ENCODE results near the gene GPR158. TPM values are rescaled to one million over a fixed set of nuclear protein-coding genes. Genes with fewer than 3 reads are reported as not detected.

The GPR158 gene
- total and polyA plus RNA-seq, 9 donors, result 0.05 to 0.13 (median 0.09) TPM

GRCh38 chr10:25261110-25261509 lies 86.3 kb downstream of the GPR158 start:
- Histone ChIP-seq H3K36me3 (ENCODE audit: control insufficient read depth, insufficient read depth, low read length) (no peaks in the 10 kb centered on the region), H3K27me3 (ENCODE audit: control insufficient read depth, insufficient read depth, low read length) (no peaks in the 10 kb centered on the region), H3K27ac (ENCODE audit: low read length) (no peak overlapping the region), H3K9me3 (replicated peaks; ENCODE audit: control insufficient read depth, low read depth, low read length) (no peaks in the 10 kb centered on the region), H3K4me1 (ENCODE audit: control insufficient read depth, insufficient read depth, low read length) (no peaks in the 10 kb centered on the region), H3K4me3 (ENCODE audit: low read length) (no peak overlapping the region)
- 0% methylated on average over 1 of the region's 2 CpGs for WGBS (ENCODE audit: insufficient coverage)
- DNase-seq, result no peak

DNA sequence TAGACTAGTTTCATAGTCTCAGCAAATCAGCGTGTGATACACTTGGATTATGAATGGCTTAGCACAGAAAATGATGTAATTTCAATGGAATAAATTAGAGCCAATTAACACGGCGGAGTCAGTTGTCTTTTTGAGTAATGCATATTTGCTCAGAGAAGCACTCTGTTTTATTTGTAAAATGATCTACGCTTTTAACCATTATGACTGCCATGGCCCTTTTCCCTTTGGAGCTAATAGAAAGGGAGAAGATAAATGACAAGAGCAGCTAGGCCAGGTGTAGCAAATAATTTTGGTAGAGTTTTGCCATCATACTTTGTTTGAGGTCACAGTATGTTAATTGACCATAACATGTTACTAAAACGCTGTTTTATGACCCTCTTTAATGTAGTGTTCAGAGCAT lies 86.8 kb downstream of the GPR158 start:
- H3K4me1 ChIP-seq (ENCODE audit: control insufficient read depth, insufficient read depth, low read length), result no peaks in the 10 kb centered on the region
- no peaks in the 10 kb centered on the region for H3K36me3 ChIP-seq (ENCODE audit: control insufficient read depth, insufficient read depth, low read length)
- WGBS (ENCODE audit: insufficient coverage), result 82% methylated on average over 3 of the region's 5 CpGs
- no peak overlapping the region for H3K4me3 ChIP-seq (ENCODE audit: low read length)
- no peak overlapping the region for H3K27ac ChIP-seq (ENCODE audit: low read length)
- no peak for DNase-seq
- H3K27me3 ChIP-seq (ENCODE audit: control insufficient read depth, insufficient read depth, low read length), result no peaks in the 10 kb centered on the region
- no peaks in the 10 kb centered on the region for H3K9me3 ChIP-seq (replicated peaks; ENCODE audit: control insufficient read depth, low read depth, low read length)

- no peak overlapping the region for H3K27ac ChIP-seq (ENCODE audit: low read length)
- H3K36me3 ChIP-seq (ENCODE audit: control insufficient read depth, insufficient read depth, low read length), result no peaks in the 10 kb centered on the region
- 50% methylated on average over 1 of the region's 1 CpG for WGBS (ENCODE audit: insufficient coverage)
- H3K27me3 ChIP-seq (ENCODE audit: control insufficient read depth, insufficient read depth, low read length), result no peaks in the 10 kb centered on the region
- H3K4me1 ChIP-seq (ENCODE audit: control insufficient read depth, insufficient read depth, low read length), result no peaks in the 10 kb centered on the region
- no peak for DNase-seq
- no peaks in the 10 kb centered on the region for H3K9me3 ChIP-seq (replicated peaks; ENCODE audit: control insufficient read depth, low read depth, low read length)
- H3K4me3 ChIP-seq (ENCODE audit: low read length), result no peak overlapping the region
Measured at GRCh38 chr10:25263931-25264330, 89.1 kb downstream of the GPR158 start.

DNA sequence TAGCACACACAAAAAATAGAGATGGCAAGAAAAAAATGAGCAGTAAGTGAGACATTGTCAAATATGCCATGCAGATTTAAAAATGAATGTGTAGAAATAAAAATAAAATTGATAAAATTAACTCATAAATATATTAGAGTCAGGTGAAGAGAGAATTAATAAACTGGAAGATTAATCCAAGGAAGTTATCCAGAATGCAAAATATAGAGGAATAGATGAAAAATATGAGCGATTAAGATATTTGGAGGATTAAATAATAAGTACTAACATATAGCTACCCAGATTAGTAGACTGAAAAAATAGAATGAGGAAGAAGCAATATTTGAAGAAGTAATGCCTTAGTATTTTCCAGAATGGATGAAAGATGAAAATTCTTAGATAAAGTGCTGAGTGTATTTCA lies 103.4 kb downstream of the GPR158 start:
- peaks cover 4% of the 10 kb centered on the region for H3K9me3 ChIP-seq (replicated peaks; ENCODE audit: control insufficient read depth, low read depth, low read length)
- H3K27ac ChIP-seq (ENCODE audit: low read length), result no peak overlapping the region
- H3K27me3 ChIP-seq (ENCODE audit: control insufficient read depth, insufficient read depth, low read length), result no peaks in the 10 kb centered on the region
- H3K4me1 ChIP-seq (ENCODE audit: control insufficient read depth, insufficient read depth, low read length), result no peaks in the 10 kb centered on the region
- H3K36me3 ChIP-seq (ENCODE audit: control insufficient read depth, insufficient read depth, low read length), result no peaks in the 10 kb centered on the region
- WGBS (ENCODE audit: insufficient coverage), result no CpG with 5 or more reads among the region's 1 CpG
- no peak for DNase-seq
- H3K4me3 ChIP-seq (ENCODE audit: low read length), result no peak overlapping the region

GRCh38 chr10:25280076-25280475 lies 105.3 kb downstream of the GPR158 start:
- WGBS (ENCODE audit: insufficient coverage), result no CpG with 5 or more reads among the region's 1 CpG
- no peaks in the 10 kb centered on the region for H3K27me3 ChIP-seq (ENCODE audit: control insufficient read depth, insufficient read depth, low read length)
- no peak overlapping the region for H3K4me3 ChIP-seq (ENCODE audit: low read length)
- DNase-seq, result no peak
- no peaks in the 10 kb centered on the region for H3K4me1 ChIP-seq (ENCODE audit: control insufficient read depth, insufficient read depth, low read length)
- no peak overlapping the region for H3K27ac ChIP-seq (ENCODE audit: low read length)
- H3K9me3 ChIP-seq (replicated peaks; ENCODE audit: control insufficient read depth, low read depth, low read length), result peaks cover 5% of the 10 kb centered on the region
- no peaks in the 10 kb centered on the region for H3K36me3 ChIP-seq (ENCODE audit: control insufficient read depth, insufficient read depth, low read length)

DNA sequence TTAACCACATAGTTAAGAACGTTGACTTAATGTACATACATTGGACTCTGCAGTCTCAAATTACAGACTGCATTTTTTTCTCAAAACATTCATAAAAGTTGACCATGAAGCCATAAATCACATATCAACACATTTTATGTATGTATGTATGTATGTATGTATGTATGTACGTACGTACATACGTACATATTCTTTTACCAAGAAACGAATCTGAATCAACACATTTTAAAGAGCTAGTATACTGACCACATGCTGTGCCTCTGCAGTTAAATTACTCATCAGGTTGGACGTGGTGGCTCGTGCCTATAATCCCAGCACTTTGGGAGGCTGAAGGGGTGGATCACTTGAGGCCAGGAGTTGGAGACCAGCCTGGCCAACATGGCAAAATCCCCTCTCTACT lies 105.8 kb downstream of the GPR158 start:
- no peak for DNase-seq
- no peaks in the 10 kb centered on the region for H3K4me1 ChIP-seq (ENCODE audit: control insufficient read depth, insufficient read depth, low read length)
- peaks cover 10% of the 10 kb centered on the region for H3K9me3 ChIP-seq (replicated peaks; ENCODE audit: control insufficient read depth, low read depth, low read length)
- H3K27me3 ChIP-seq (ENCODE audit: control insufficient read depth, insufficient read depth, low read length), result no peaks in the 10 kb centered on the region
- no peak overlapping the region for H3K27ac ChIP-seq (ENCODE audit: low read length)
- WGBS (ENCODE audit: insufficient coverage), result no CpG with 5 or more reads among the region's 7 CpGs
- H3K36me3 ChIP-seq (ENCODE audit: control insufficient read depth, insufficient read depth, low read length), result no peaks in the 10 kb centered on the region
- no peak overlapping the region for H3K4me3 ChIP-seq (ENCODE audit: low read length)

GRCh38 chr10:25285809-25286208 lies 111.0 kb downstream of the GPR158 start:
- H3K9me3 ChIP-seq (replicated peaks; ENCODE audit: control insufficient read depth, low read depth, low read length), result peaks cover 9% of the 10 kb centered on the region
- DNase-seq, result no peak
- WGBS (ENCODE audit: insufficient coverage), result no CpG with 5 or more reads among the region's 2 CpGs
- no peak overlapping the region for H3K4me3 ChIP-seq (ENCODE audit: low read length)
- H3K4me1 ChIP-seq (ENCODE audit: control insufficient read depth, insufficient read depth, low read length), result no peaks in the 10 kb centered on the region
- no peak overlapping the region for H3K27ac ChIP-seq (ENCODE audit: low read length)
- H3K36me3 ChIP-seq (ENCODE audit: control insufficient read depth, insufficient read depth, low read length), result no peaks in the 10 kb centered on the region
- no peaks in the 10 kb centered on the region for H3K27me3 ChIP-seq (ENCODE audit: control insufficient read depth, insufficient read depth, low read length)

DNA sequence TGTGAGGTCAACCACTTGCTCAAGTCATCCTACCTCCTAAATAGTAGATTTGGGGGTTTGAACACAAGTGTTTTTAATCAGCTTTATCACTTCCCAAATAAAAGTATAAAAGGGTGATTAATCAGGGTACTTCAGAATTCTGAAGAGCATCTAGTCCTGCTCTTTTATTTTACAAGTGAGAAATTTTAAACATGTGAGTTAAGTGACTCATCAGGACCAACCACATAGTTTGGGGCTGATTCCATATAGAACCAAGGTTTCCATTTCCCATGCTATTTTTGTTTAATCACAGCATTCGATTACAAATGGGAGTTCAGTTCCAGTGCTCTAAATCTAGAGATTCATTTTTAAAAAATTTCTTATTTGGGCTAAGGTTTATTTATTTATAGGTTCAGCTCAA lies 113.4 kb downstream of the GPR158 start:
- no peaks in the 10 kb centered on the region for H3K4me1 ChIP-seq (ENCODE audit: control insufficient read depth, insufficient read depth, low read length)
- no CpG with 5 or more reads among the region's 1 CpG for WGBS (ENCODE audit: insufficient coverage)
- no peak overlapping the region for H3K4me3 ChIP-seq (ENCODE audit: low read length)
- peaks cover 9% of the 10 kb centered on the region for H3K9me3 ChIP-seq (replicated peaks; ENCODE audit: control insufficient read depth, low read depth, low read length)
- H3K27me3 ChIP-seq (ENCODE audit: control insufficient read depth, insufficient read depth, low read length), result no peaks in the 10 kb centered on the region
- DNase-seq, result no peak
- H3K27ac ChIP-seq (ENCODE audit: low read length), result no peak overlapping the region
- H3K36me3 ChIP-seq (ENCODE audit: control insufficient read depth, insufficient read depth, low read length), result no peaks in the 10 kb centered on the region

- Histone ChIP-seq H3K36me3 (ENCODE audit: control insufficient read depth, insufficient read depth, low read length) (no peaks in the 10 kb centered on the region), H3K4me3 (ENCODE audit: low read length) (no peak overlapping the region), H3K9me3 (replicated peaks; ENCODE audit: control insufficient read depth, low read depth, low read length) (no peaks in the 10 kb centered on the region), H3K4me1 (ENCODE audit: control insufficient read depth, insufficient read depth, low read length) (no peaks in the 10 kb centered on the region), H3K27ac (ENCODE audit: low read length) (no peak overlapping the region), H3K27me3 (ENCODE audit: control insufficient read depth, insufficient read depth, low read length) (no peaks in the 10 kb centered on the region)
- WGBS (ENCODE audit: insufficient coverage), result no CpG with 5 or more reads among the region's 5 CpGs
- no peak for DNase-seq
Measured at GRCh38 chr10:25294032-25294926, 119.5 kb downstream of the GPR158 start.

DNA sequence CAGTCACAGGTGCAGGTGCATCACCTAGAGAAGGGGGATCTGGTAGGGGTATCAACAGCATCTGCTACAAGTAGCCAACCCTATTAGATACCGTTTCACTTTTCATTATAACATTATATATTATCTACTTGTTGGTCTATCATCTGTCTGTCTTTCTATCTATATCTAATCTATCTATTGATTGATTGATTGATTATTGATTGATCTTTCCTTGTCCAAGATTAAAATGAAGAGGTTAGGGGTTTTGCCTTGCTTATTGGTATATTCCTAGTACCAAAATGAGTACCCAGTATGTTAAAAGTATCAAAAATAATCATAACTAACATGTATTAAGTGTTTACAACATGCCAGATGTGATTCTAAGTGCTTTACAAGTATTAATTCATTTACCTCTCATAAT lies 121.5 kb downstream of the GPR158 start:
- no peak for DNase-seq
- no peaks in the 10 kb centered on the region for H3K27me3 ChIP-seq (ENCODE audit: control insufficient read depth, insufficient read depth, low read length)
- no peak overlapping the region for H3K27ac ChIP-seq (ENCODE audit: low read length)
- H3K4me3 ChIP-seq (ENCODE audit: low read length), result no peak overlapping the region
- no peaks in the 10 kb centered on the region for H3K9me3 ChIP-seq (replicated peaks; ENCODE audit: control insufficient read depth, low read depth, low read length)
- no CpG with 5 or more reads among the region's 1 CpG for WGBS (ENCODE audit: insufficient coverage)
- no peaks in the 10 kb centered on the region for H3K4me1 ChIP-seq (ENCODE audit: control insufficient read depth, insufficient read depth, low read length)
- no peaks in the 10 kb centered on the region for H3K36me3 ChIP-seq (ENCODE audit: control insufficient read depth, insufficient read depth, low read length)
